ENCODE measurements around the gene ZMYND8. TPM values are rescaled to one million over a fixed set of nuclear protein-coding genes. Genes with fewer than 3 reads are reported as not detected.

ZMYND8 gene
- total RNA-seq, 1 donor, result 18.8 TPM

DNA sequence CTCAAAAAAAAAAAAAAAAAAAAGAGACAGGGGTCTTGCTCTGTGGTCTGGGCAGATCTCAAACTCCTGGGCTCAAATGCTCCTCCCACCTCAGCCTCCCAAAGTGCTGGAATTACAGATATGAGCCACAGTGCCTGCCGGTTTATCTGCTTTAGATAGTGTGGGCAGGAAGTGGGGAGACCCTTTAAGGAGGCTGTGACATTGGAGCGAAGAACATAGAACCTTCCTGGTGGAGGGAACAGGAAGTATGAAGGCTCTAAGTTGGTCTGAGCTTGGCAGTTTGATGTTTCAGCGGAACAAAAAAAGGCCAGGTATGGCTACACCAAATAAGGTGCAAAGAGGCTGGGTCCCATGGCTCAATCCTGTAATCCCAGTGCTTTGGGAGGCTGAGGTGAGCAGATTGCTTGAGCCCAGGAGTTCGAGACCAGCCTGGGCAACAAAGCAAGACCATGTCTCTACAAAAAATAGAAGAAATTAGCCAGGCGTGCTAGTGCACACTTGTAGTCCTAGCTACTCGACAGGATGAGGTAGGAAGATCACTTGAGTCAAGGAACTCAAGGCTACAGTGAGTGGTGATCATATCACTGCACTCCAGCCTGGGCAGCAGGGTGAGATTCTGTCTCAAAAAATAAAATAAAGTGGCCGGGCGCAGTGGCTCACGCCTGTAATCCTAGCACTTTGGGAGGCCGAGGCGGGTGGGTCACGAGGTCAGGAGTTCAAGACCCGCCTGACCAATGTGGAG is 8.7 kb upstream of the ZMYND8 start:
- Histone ChIP-seq H3K79me2 (ENCODE audit: insufficient read depth, low read length) (no peaks in the 10 kb centered on the region), H3K27ac (ENCODE audit: low read depth, low read length) (no peak overlapping the region), H3K27me3 (ENCODE audit: insufficient read depth, low read length) (no peaks in the 10 kb centered on the region), H4K20me1 (ENCODE audit: insufficient read depth, low read length) (no peaks in the 10 kb centered on the region), H3K9me3 (ENCODE audit: low read depth, low read length) (no peaks in the 10 kb centered on the region), H2AFZ (ENCODE audit: low read length) (no peak overlapping the region), H3K36me3 (ENCODE audit: insufficient read depth, low read length) (no peaks in the 10 kb centered on the region), H3K4me2 (ENCODE audit: insufficient read depth, low read length) (no peak overlapping the region), H3K4me3 (ENCODE audit: insufficient read depth, low read length) (no peak overlapping the region), H3K4me1 (ENCODE audit: insufficient read depth, low read length) (peaks cover 14% of the 10 kb centered on the region)
- TF ChIP-seq, protein P1, sequence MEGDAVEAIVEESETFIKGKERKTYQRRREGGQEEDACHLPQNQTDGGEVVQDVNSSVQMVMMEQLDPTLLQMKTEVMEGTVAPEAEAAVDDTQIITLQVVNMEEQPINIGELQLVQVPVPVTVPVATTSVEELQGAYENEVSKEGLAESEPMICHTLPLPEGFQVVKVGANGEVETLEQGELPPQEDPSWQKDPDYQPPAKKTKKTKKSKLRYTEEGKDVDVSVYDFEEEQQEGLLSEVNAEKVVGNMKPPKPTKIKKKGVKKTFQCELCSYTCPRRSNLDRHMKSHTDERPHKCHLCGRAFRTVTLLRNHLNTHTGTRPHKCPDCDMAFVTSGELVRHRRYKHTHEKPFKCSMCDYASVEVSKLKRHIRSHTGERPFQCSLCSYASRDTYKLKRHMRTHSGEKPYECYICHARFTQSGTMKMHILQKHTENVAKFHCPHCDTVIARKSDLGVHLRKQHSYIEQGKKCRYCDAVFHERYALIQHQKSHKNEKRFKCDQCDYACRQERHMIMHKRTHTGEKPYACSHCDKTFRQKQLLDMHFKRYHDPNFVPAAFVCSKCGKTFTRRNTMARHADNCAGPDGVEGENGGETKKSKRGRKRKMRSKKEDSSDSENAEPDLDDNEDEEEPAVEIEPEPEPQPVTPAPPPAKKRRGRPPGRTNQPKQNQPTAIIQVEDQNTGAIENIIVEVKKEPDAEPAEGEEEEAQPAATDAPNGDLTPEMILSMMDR (IDR thresholded peaks at IDR 0.05; ENCODE audit: extremely low read depth, low read depth, low read length), result no peak
- no peak for DNase-seq (ENCODE audit: insufficient read length, low spot score, missing footprints)

DNA sequence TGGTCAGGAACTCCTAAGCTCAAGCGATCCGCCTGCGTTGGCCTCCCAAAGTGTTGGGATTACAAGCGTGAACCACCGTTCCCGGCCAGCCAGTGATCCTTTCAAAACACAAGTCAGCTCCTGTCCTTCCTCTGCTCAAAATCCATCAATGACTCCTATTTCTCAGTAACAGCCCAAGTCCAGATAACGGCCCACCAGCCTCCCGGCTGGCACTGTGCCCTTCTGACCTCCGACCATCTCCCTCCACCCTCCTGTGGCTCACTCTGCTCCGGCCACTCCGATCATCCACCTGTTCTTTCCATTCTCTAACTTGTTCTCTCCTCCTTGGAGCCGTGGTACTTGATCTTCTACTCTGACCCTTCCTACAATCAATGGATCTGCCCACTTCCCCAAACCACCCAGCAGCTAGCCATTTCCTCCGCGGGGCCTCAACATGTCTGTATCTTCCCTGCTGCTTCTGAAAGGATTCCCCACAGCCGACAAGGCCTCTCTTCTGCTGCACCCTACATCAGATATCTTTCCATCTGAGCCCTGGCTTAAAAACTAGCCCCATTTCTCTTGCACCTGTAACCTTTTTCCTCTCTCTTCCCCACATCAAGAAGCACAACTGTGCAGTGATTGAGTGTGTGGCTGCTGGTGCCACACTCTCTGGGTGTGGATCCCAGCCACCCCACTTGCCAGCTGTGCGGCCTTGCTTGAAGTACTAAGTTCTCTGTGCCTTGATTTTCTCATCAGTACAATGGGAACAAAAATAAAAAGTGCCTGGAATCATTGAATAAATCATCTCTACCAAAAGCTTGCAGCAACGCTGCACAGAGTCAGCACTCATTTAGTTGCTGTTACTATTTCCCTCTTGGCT is 6.1 kb upstream of the ZMYND8 start:
- Histone ChIP-seq H3K4me1 (ENCODE audit: insufficient read depth, low read length) (peaks cover 40% of the 10 kb centered on the region), H3K36me3 (ENCODE audit: insufficient read depth, low read length) (no peaks in the 10 kb centered on the region), H3K27ac (ENCODE audit: low read depth, low read length) (no peak overlapping the region), H4K20me1 (ENCODE audit: insufficient read depth, low read length) (no peaks in the 10 kb centered on the region), H2AFZ (ENCODE audit: low read length) (no peak overlapping the region), H3K9me3 (ENCODE audit: low read depth, low read length) (no peaks in the 10 kb centered on the region), H3K79me2 (ENCODE audit: insufficient read depth, low read length) (no peaks in the 10 kb centered on the region), H3K4me3 (ENCODE audit: insufficient read depth, low read length) (no peak overlapping the region), H3K4me2 (ENCODE audit: insufficient read depth, low read length) (no peak overlapping the region), H3K27me3 (ENCODE audit: insufficient read depth, low read length) (no peaks in the 10 kb centered on the region)
- TF ChIP-seq, protein P1 (IDR thresholded peaks at IDR 0.05; ENCODE audit: extremely low read depth, low read depth, low read length), result no peak
- no peak for DNase-seq (ENCODE audit: insufficient read length, low spot score, missing footprints)

DNA sequence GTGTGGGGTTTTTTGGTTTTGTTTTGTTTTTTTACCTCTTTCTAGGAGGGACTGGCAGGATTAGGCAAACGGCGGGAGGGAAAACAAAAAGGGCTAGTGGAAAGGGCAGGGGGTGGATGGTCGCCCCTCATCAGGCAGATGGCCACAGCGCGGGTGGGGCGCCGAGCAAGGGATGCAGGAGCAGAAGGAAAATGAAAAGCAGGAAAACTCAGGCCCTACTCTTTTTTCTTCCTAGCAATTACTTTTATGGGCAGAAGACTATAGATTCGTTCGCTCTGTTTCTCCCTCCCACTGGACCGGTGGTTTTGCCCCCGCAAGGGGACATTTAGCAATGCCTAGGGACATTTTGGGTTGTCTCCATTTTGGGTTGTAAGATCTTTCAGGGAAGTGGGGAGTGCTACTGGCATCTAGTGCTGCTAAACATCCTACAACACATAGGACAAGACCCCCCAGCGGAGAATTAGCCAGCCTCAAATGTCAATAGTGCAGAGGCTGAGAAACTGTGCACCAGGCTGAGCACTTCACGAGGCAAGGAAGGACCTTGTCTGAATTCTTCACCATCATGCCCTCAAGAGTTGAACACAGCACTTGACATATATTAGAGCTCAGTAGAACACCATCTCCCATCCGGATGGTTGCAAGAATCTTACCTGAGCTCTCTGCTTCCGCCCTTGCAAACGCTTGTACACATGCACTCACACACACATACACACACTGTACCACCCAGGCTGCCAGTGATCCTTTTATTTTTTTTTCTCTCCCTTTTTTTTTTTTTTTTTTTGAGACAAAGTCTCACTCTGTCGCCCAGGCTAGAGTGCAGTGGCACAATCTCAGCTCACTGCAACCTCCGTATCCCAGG is 4.8 kb upstream of the ZMYND8 start:
- TF ChIP-seq, protein P1 (IDR thresholded peaks at IDR 0.05; ENCODE audit: extremely low read depth, low read depth, low read length), result no peak
- H3K27ac ChIP-seq (ENCODE audit: low read depth, low read length), result peak overlapping the region; percentile 97

More for the DNA sequence above, 4.8 kb upstream of the ZMYND8 start:
- DNase-seq (ENCODE audit: insufficient read length, low spot score, missing footprints), result no peak
- Histone ChIP-seq H4K20me1 (ENCODE audit: insufficient read depth, low read length) (no peaks in the 10 kb centered on the region), H3K4me3 (ENCODE audit: insufficient read depth, low read length) (peak overlapping the region; percentile 1), H3K4me2 (ENCODE audit: insufficient read depth, low read length) (peak overlapping the region; percentile 61), H3K9me3 (ENCODE audit: low read depth, low read length) (no peaks in the 10 kb centered on the region), H3K36me3 (ENCODE audit: insufficient read depth, low read length) (no peaks in the 10 kb centered on the region), H2AFZ (ENCODE audit: low read length) (peak overlapping the region; percentile 83), H3K27me3 (ENCODE audit: insufficient read depth, low read length) (no peaks in the 10 kb centered on the region), H3K79me2 (ENCODE audit: insufficient read depth, low read length) (peaks cover 6% of the 10 kb centered on the region), H3K4me1 (ENCODE audit: insufficient read depth, low read length) (peaks cover 53% of the 10 kb centered on the region)
